A673 (cell line): ENCODE data around the gene EDEM1. TPM values are rescaled to one million over a fixed set of nuclear protein-coding genes. Genes with fewer than 3 reads are reported as not detected.

Experiments used
- Bru-seq: library from RNA; stranded (reverse); fragments of 400-500 nt; gene quantifications from one replicate; lab custom pipeline; 2021; lab: Mats Ljungman, UMichigan
- BruChase-seq, 2 experiments: library from RNA; stranded (reverse); fragments of 400-500 nt; gene quantifications; one replicate each; lab custom pipeline; 2021; lab: Mats Ljungman, UMichigan
- BruUV-seq: library from RNA; stranded (reverse); fragments of 400-500 nt; replicated peaks from 2 replicates; lab custom pipeline; 2021; lab: Mats Ljungman, UMichigan
- CTCF ChIA-PET: fragments of 300-600 bp; sonication (Branson Sonifier 250); formaldehyde crosslinking; loops from one replicate; lab custom pipeline; 2022; ENCODE audit warnings: antibody characterized with exemption; lab: Charles Lee
- POLR2A ChIA-PET: fragments of 300-600 bp; sonication (Branson Sonifier 250); formaldehyde crosslinking; loops from one replicate; lab custom pipeline; 2022; ENCODE audit warnings: antibody characterized with exemption; ENCODE audit not compliant: low non-redundant PET; lab: Charles Lee
- DNase-seq: peaks from one replicate; pipeline ENCODE4 v3.0.0-alpha.2; 2015; ENCODE audit warnings: low spot score
- H3K27ac ChIP-seq: fragments of 200-600 bp; sonication (generic); 2 replicates; pipeline ENCODE4 v1.5.1; 2016; ENCODE audit warnings: mixed run types, low read depth, mild to moderate bottlenecking, mixed read lengths, antibody characterized with exemption, low read length; ENCODE audit not compliant: poor library complexity, severe bottlenecking
- H3K27me3 ChIP-seq: fragments of 200-600 bp; sonication (generic); replicated peaks from 2 replicates; pipeline ENCODE4 v1.6.1; 2017; ENCODE audit warnings: mixed run types, low read depth, mild to moderate bottlenecking, mixed read lengths, antibody characterized with exemption, low read length; ENCODE audit not compliant: insufficient read depth, poor library complexity
- H3K36me3 ChIP-seq: fragments of 200-600 bp; sonication (generic); 2 replicates; pipeline ENCODE4 v1.6.1; 2016; ENCODE audit warnings: mixed run types, mild to moderate bottlenecking, mixed read lengths, antibody characterized with exemption, low read length; ENCODE audit not compliant: insufficient read depth, poor library complexity, severe bottlenecking
- H3K4me1 ChIP-seq: fragments of 200-600 bp; sonication (generic); 2 replicates; pipeline ENCODE4 v1.6.1; 2017; ENCODE audit warnings: mixed run types, mild to moderate bottlenecking, mixed read lengths, antibody characterized with exemption, low read length; ENCODE audit not compliant: insufficient read depth, poor library complexity, severe bottlenecking
- H3K4me3 ChIP-seq: fragments of 200-600 bp; sonication (generic); 2 replicates; pipeline ENCODE4 v1.5.1; 2016; ENCODE audit warnings: low read depth, mixed run types, mild to moderate bottlenecking, mixed read lengths, low read length; ENCODE audit not compliant: poor library complexity, severe bottlenecking
- H3K9me3 ChIP-seq: fragments of 200-600 bp; sonication (generic); 2 replicates; pipeline ENCODE4 v1.6.1; 2016; ENCODE audit warnings: mixed run types, low read depth, mild to moderate bottlenecking, mixed read lengths, antibody characterized with exemption, low read length; ENCODE audit not compliant: poor library complexity, severe bottlenecking
- EZH2 ChIP-seq: fragments of 200-600 bp; sonication (generic); IDR thresholded peaks from 2 replicates; pipeline ENCODE4 v1.6.1; 2017; ENCODE audit warnings: borderline replicate concordance, low read depth, mild to moderate bottlenecking, mixed read lengths, antibody characterized with exemption, low read length; ENCODE audit not compliant: poor library complexity, severe bottlenecking
- intact Hi-C: fragments of 100-400 bp; cut with micrococcal nuclease; formaldehyde crosslinking; loops from one replicate; pipeline ENCODE4 v1.10.0; 2022; ENCODE audit not compliant: unreplicated experiment
- long read RNA-seq: library from polyadenylated mRNA; stranded (forward); transcript quantifications from one replicate; pipeline ENCODE4 v2.0.0, GENCODE V29; 2022
- total RNA-seq: library from RNA; stranded (reverse); gene quantifications from 2 replicates; pipeline ENCODE4 v1.2.3, GENCODE V29; 2021
- TF ChIP-seq, protein P1 (sequence below): fragments of 300-800, 200-600 bp; sonication (generic); conservative IDR thresholded peaks from 2 replicates; pipeline ENCODE4 v1.5.1; 2017; ENCODE audit warnings: low read depth, mild to moderate bottlenecking, antibody characterized with exemption, low read length, moderate library complexity, mixed read lengths

EDEM1 gene
- 31.4 and 32.1 TPM in 2 replicates for total RNA-seq
- percentile 91 among the genes with signal in this experiment for Bru-seq, nascent RNA
- BruChase-seq, experiment 1, labeled RNA remaining after a 2-hour chase = percentile 94 among the genes with signal in this experiment
- BruChase-seq, experiment 2, labeled RNA remaining after a 6-hour chase = percentile 90 among the genes with signal in this experiment
- long read RNA-seq, full-length matches to known transcripts = 26 of 50 reads
- long read RNA-seq, partial matches to known transcripts = 7 of 50 reads
- long read RNA-seq, other reads (novel, unspliced or antisense) = 17 of 50 reads

DNA sequence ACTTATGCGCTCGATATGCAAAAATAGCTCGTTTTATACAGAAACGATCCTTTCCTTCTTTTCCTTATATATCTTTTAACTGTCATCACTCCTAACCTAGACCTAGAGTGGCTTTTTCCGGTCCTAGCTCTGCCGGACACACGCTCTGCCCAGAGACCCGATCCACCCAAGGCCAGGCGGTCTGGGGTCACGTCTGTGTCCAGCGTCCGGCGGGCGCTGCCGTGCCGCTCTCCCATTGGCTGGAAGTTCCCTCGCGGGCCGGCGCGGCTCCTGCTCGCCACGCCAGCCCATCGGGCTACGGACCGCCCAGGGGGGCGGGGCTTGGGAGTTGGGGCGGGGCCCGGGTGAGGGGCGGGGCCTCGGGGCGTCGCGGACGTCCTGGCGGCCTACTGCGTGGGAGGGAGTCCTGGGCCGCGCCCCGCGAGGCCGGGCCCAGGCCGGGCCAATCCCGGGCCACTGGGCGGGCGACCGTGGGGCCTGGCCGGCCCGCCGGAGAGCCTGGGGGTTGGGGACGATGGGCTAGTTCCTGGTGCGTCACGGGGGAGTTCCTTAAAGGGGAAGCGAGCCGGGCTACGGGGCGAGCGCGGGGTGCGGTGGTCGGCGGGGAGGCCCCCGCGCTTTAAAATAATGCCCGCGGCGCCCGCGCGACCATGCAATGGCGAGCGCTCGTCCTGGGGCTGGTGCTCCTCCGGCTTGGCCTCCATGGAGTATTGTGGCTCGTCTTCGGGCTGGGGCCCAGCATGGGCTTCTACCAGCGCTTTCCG lies at the start of gene EDEM1:
Gene EDEM1 (plus strand): TSS at position 552 of the 764 bp plus-strand sequence. CDS start 99 bp downstream, at position 651.
- no peaks in the 10 kb centered on the region for H3K36me3 ChIP-seq
- ChIA-PET CTCF (no interaction called here), POLR2A (no interaction called here)
- H3K4me3 ChIP-seq = peak within 1 kb of the TSS; percentile 73
- no peaks in the 10 kb centered on the region for H3K9me3 ChIP-seq
- H3K27me3 ChIP-seq = no peaks in the 10 kb centered on the region
- peak within 1 kb of the TSS; percentile 97 for H3K27ac ChIP-seq
- peak; percentile 94 for DNase-seq
- BruUV-seq = no TSS peak
- TF ChIP-seq, protein P1, sequence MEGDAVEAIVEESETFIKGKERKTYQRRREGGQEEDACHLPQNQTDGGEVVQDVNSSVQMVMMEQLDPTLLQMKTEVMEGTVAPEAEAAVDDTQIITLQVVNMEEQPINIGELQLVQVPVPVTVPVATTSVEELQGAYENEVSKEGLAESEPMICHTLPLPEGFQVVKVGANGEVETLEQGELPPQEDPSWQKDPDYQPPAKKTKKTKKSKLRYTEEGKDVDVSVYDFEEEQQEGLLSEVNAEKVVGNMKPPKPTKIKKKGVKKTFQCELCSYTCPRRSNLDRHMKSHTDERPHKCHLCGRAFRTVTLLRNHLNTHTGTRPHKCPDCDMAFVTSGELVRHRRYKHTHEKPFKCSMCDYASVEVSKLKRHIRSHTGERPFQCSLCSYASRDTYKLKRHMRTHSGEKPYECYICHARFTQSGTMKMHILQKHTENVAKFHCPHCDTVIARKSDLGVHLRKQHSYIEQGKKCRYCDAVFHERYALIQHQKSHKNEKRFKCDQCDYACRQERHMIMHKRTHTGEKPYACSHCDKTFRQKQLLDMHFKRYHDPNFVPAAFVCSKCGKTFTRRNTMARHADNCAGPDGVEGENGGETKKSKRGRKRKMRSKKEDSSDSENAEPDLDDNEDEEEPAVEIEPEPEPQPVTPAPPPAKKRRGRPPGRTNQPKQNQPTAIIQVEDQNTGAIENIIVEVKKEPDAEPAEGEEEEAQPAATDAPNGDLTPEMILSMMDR = no peak
- TF ChIP-seq EZH2 = no peak
- peaks cover 5% of the 10 kb centered on the region for H3K4me1 ChIP-seq
- intact Hi-C loops = loop anchor here (5.0 kb wide), 1 partner anchor 65 kb away; the partner anchor contains the start of gene ARL8B

DNA sequence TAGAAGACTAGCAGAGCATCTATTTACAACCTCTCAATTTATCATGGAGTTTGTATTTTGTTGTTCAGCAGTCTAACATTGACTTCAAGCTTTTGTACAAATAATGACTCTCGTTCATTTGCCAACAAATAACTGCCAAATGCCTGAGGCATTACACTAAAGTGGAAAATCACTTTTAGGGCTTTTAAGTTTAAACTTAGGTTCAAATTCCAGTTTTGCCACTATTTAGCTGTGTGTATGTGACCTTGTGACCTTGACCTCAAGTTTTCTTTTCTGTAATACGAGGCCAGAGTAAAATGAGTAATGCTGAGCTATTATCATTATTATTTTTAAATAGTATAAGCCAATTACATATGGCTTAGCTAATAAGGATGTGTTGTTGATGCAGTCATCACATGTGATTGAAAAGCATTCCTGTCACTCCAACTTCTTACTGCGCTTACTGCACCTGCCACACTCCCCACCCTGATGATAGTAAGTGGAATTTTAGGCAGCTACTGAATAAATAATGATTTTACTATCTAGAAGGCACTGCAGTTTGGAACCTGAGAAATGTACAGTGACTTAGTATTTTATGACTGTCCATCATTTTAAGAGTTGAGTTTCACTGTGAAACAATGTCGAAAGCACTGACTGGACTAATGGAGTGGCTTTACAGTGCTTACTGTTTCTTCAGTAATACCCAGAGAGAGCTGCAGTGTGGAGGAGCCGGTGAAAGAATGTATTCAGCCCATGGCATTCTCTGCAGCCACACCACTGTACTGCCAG lies 49.1 kb upstream of the EDEM1 start:
- Histone ChIP-seq H3K4me1 (peaks cover 7% of the 10 kb centered on the region), H3K9me3 (no peaks in the 10 kb centered on the region), H3K27ac (no peak overlapping the region), H3K36me3 (no peaks in the 10 kb centered on the region), H3K4me3 (no peak overlapping the region), H3K27me3 (no peaks in the 10 kb centered on the region)
- BruUV-seq = no TSS peak
- intact Hi-C loops = loop anchor here (10.0 kb wide), 1 partner anchor 166 kb away; no protein-coding TSS in a partner anchor
- TF ChIP-seq EZH2 = no peak
- TF ChIP-seq, protein P1 = no peak
- CTCF ChIA-PET = no interaction called here
- no peak for DNase-seq
- POLR2A ChIA-PET = interaction anchor here (0.6 kb wide), 1 partner anchor 22 kb away, joined by 3 read pairs; no protein-coding TSS in a partner anchor

DNA sequence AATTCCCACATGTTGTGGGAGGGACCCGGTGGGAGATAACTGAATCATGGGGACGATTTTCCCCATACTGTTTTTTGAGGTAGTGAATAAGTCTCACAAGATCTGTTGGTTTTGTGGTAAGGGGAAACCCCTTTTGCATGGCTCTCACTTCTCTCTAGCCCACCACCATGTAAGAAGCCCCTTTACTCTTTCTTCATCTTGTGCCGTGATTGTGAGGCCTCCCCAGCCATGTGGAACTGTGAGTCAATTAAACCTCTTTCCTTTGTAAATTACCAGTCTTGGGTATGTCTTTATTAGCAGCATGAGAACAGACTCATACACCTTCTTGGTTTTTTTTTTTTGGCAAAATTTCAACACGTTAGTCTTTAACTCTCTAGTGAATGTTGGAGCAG lies 47.3 kb upstream of the EDEM1 start:
- DNase-seq = no peak
- ChIA-PET POLR2A (no interaction called here), CTCF (interaction anchor here (0.7 kb wide), 1 partner anchor 148 kb away, joined by 6 read pairs; no protein-coding TSS in a partner anchor)
- H3K27me3 ChIP-seq = no peaks in the 10 kb centered on the region
- H3K9me3 ChIP-seq = no peaks in the 10 kb centered on the region
- TF ChIP-seq, protein P1 = no peak
- TF ChIP-seq EZH2 = no peak
- no peak overlapping the region for H3K27ac ChIP-seq
- H3K4me3 ChIP-seq = no peak overlapping the region
- no TSS peak for BruUV-seq
- H3K36me3 ChIP-seq = no peaks in the 10 kb centered on the region
- peaks cover 7% of the 10 kb centered on the region for H3K4me1 ChIP-seq
- intact Hi-C loops = no loop called here
